Naive thymus-derived CD4-positive, alpha-beta T cell (primary cell): ENCODE measurements around the gene SLC4A1AP. TPM values are rescaled to one million over a fixed set of nuclear protein-coding genes. Genes with fewer than 3 reads are reported as not detected.

Experiments used
- ATAC-seq: fragments of 150-1000 bp; cut with Tn5 transposase; 2 replicates; pipeline ENCODE4 v1.10.0; 2021; ENCODE audit warnings: mild to moderate bottlenecking, moderate library complexity
- CTCF ChIA-PET: fragments of 350-600 bp; sonication (Branson Sonifier 250); formaldehyde crosslinking; loops from one replicate; lab custom pipeline; 2021; ENCODE audit warnings: antibody characterized with exemption; lab: Charles Lee
- POLR2A ChIA-PET: fragments of 350-600 bp; sonication (Branson Sonifier 250); formaldehyde crosslinking; loops from one replicate; lab custom pipeline; 2021; ENCODE audit warnings: antibody characterized with exemption, inconsistent platforms; lab: Charles Lee
- DNase-seq, 9 donors: peaks; one replicate each; pipeline versions ENCODE4 v3.0.0 to v3.0.0-alpha.2; 2020 to 2022; ENCODE audit warnings: mixed read lengths in 1 of 9
- H3K27ac ChIP-seq: one replicate; pipeline ENCODE4 v1.7.0; 2013; ENCODE audit warnings: mild to moderate bottlenecking, low read depth, low read length, moderate library complexity
- H3K27me3 ChIP-seq, 2 donors: one replicate each; pipeline ENCODE4 v1.7.0; 2013; ENCODE audit warnings: low read length in 2 of 2, mild to moderate bottlenecking in 2 of 2, moderate library complexity in 2 of 2; ENCODE audit not compliant: control insufficient read depth in 2 of 2, insufficient read depth in 2 of 2
- H3K36me3 ChIP-seq, 3 experiments: 1 replicate in 2 of 3; 2 replicates in 1 of 3; pipeline ENCODE4 v1.7.0; 2013; ENCODE audit warnings: low read length in 3 of 3, mild to moderate bottlenecking in 3 of 3, moderate library complexity in 1 of 3; ENCODE audit not compliant: insufficient read depth in 3 of 3, control insufficient read depth in 2 of 3
- H3K4me1 ChIP-seq, 2 donors: one replicate each; pipeline ENCODE4 v1.7.0; 2013; ENCODE audit warnings: low read length in 2 of 2, mild to moderate bottlenecking in 2 of 2, moderate library complexity in 1 of 2; ENCODE audit not compliant: control insufficient read depth in 2 of 2, insufficient read depth in 2 of 2
- H3K4me3 ChIP-seq: 2 replicates; pipeline ENCODE4 v1.7.0; 2013; ENCODE audit warnings: mild to moderate bottlenecking, low read length
- H3K9me3 ChIP-seq, 3 experiments: 1 replicate in 2 of 3; 2 replicates in 1 of 3; pipeline ENCODE4 v1.7.0; 2013; ENCODE audit warnings: low read length in 3 of 3; ENCODE audit not compliant: control insufficient read depth in 2 of 3
- H3K27ac Mint-ChIP-seq, 9 donors: one replicate each; pipeline ENCODE4 v1.8.0; 2020 to 2022; ENCODE audit warnings: mixed read lengths in 9 of 9, mild to moderate bottlenecking in 8 of 9, moderate library complexity in 5 of 9, inconsistent platforms in 2 of 9
- H3K27me3 Mint-ChIP-seq, 5 donors: one replicate each; pipeline ENCODE4 v1.8.0; 2021 to 2022; ENCODE audit warnings: mixed read lengths in 5 of 5, mild to moderate bottlenecking in 1 of 5
- H3K36me3 Mint-ChIP-seq, 5 donors: one replicate each; pipeline ENCODE4 v1.8.0; 2020 to 2022; ENCODE audit warnings: mixed read lengths in 5 of 5, mild to moderate bottlenecking in 3 of 5, inconsistent platforms in 1 of 5
- H3K4me1 Mint-ChIP-seq, 7 donors: one replicate each; pipeline ENCODE4 v1.8.0; 2020 to 2022; ENCODE audit warnings: mixed read lengths in 7 of 7, mild to moderate bottlenecking in 3 of 7, inconsistent platforms in 1 of 7
- H3K4me3 Mint-ChIP-seq, 10 donors: one replicate each; pipeline ENCODE4 v1.8.0; 2020 to 2022; ENCODE audit warnings: mild to moderate bottlenecking in 10 of 10, mixed read lengths in 10 of 10, moderate library complexity in 6 of 10, inconsistent platforms in 2 of 10
- H3K9me3 Mint-ChIP-seq, 11 donors: one replicate each; pipeline ENCODE4 v1.8.0; 2020 to 2022; ENCODE audit warnings: mixed read lengths in 11 of 11, mild to moderate bottlenecking in 4 of 11, inconsistent platforms in 1 of 11, moderate library complexity in 1 of 11
- intact Hi-C, 2 donors: fragments of 100-400 bp; cut with micrococcal nuclease; formaldehyde crosslinking; loops; one replicate each; pipeline ENCODE4 v1.15.1; 2023
- polyA plus RNA-seq, 2 donors: library from polyadenylated mRNA; unstranded; fragments of 300-500 nt; fragmentation: Illumina TruSeq; gene quantifications; one replicate each; pipeline ENCODE4 v1.2.3, GENCODE V29; 2021
- total RNA-seq, 6 experiments: library from RNA in 5 of 6; stranded (reverse) in 5 of 6; gene quantifications; 1 replicate in 5 of 6; 2 replicates in 1 of 6; pipeline ENCODE4 v1.2.3 and lab custom pipeline; 2021 to 2026

SLC4A1AP gene
- total and polyA plus RNA-seq, 7 experiments from 2014 or later, result 14.7 to 37.6 (median 24.7) TPM

- no peaks in the 10 kb centered on the region for H3K36me3 Mint-ChIP-seq
- H3K27ac Mint-ChIP-seq, result peak overlapping the region in 3 of 9 donors; percentile 5 to 43 (median 28)
- H3K4me1 ChIP-seq, result peaks cover 3 to 19% of the 10 kb centered on the region in 2 donors
- H3K27me3 Mint-ChIP-seq, result peaks cover 9 to 25% (median 19%) of the 10 kb centered on the region in 5 donors
- peak overlapping the region; percentile 48 to 85 (median 64) for H3K4me3 Mint-ChIP-seq
- ChIA-PET POLR2A (no interaction called here), CTCF (interaction anchor here (1.0 to 1.8 kb wide), 3 partner anchors 9 to 13 kb away, joined by 4 to 5 read pairs (median 5); no protein-coding TSS in a partner anchor)
- no peaks in the 10 kb centered on the region for H3K9me3 Mint-ChIP-seq
- no peak overlapping the region for H3K27ac ChIP-seq
- intact Hi-C loops, result loop anchor here in 1 of 2 donors (5.0 kb wide), 1 partner anchor 56 kb away; the partner anchor contains the start of gene MRPL33
- H3K9me3 ChIP-seq, result no peaks in the 10 kb centered on the region
- peaks cover 15 to 33% (median 23%) of the 10 kb centered on the region in 7 donors for H3K4me1 Mint-ChIP-seq
- no peak for ATAC-seq
- no peak for DNase-seq
- no peaks in the 10 kb centered on the region for H3K36me3 ChIP-seq
- H3K4me3 ChIP-seq, result no peak overlapping the region
- H3K27me3 ChIP-seq, result no peaks in the 10 kb centered on the region
Measured at GRCh38 chr2:27716301-27717069, 52.8 kb downstream of the SLC4A1AP start.

- CTCF ChIA-PET, result interaction anchor here (1.0 to 1.8 kb wide), 3 partner anchors 10 to 14 kb away, joined by 4 to 5 read pairs (median 5); no protein-coding TSS in a partner anchor
- Mint-ChIP-seq H3K36me3 (no peaks in the 10 kb centered on the region), H3K4me1 (peaks cover 15 to 35% (median 23%) of the 10 kb centered on the region in 7 donors), H3K27ac (peak overlapping the region in 3 of 9 donors; percentile 5 to 28 (median 21)), H3K27me3 (peaks cover 9 to 25% (median 19%) of the 10 kb centered on the region in 5 donors), H3K9me3 (no peaks in the 10 kb centered on the region), H3K4me3 (peak overlapping the region; percentile 34 to 85 (median 64))
- Histone ChIP-seq H3K36me3 (no peaks in the 10 kb centered on the region), H3K27me3 (no peaks in the 10 kb centered on the region), H3K27ac (no peak overlapping the region), H3K9me3 (no peaks in the 10 kb centered on the region), H3K4me1 (peaks cover 3 to 19% of the 10 kb centered on the region in 2 donors), H3K4me3 (no peak overlapping the region)
- ATAC-seq (no peak), DNase-seq (no peak)
- POLR2A ChIA-PET, result interaction anchor here (0.7 kb wide), 1 partner anchor 726 kb away, joined by 3 read pairs; no protein-coding TSS in a partner anchor
- intact Hi-C loops, result loop anchor here in 1 of 2 donors (5.0 kb wide), 1 partner anchor 55 kb away; the partner anchor contains the start of gene MRPL33
Measured at GRCh38 chr2:27717070-27717795, 53.5 kb downstream of the SLC4A1AP start.

- H3K36me3 Mint-ChIP-seq, result no peaks in the 10 kb centered on the region
- H3K27ac Mint-ChIP-seq, result peak overlapping the region in 2 of 9 donors; percentile 0 to 23
- DNase-seq (peak in 1 of 9 donors; percentile 61), ATAC-seq (peak; percentile 69)
- H3K4me3 Mint-ChIP-seq, result no peak overlapping the region
- H3K4me3 ChIP-seq, result no peak overlapping the region
- intact Hi-C loops, result no loop called here
- no peaks in the 10 kb centered on the region for H3K27me3 ChIP-seq
- no peak overlapping the region for H3K27ac ChIP-seq
- peaks cover 10 to 29% (median 14%) of the 10 kb centered on the region in 7 donors for H3K4me1 Mint-ChIP-seq
- no peaks in the 10 kb centered on the region for H3K9me3 ChIP-seq
- H3K9me3 Mint-ChIP-seq, result no peaks in the 10 kb centered on the region
- peaks cover 3 to 16% of the 10 kb centered on the region in 2 donors for H3K4me1 ChIP-seq
- POLR2A ChIA-PET, result no interaction called here
- H3K36me3 ChIP-seq, result no peaks in the 10 kb centered on the region
- CTCF ChIA-PET, result interaction anchor here (0.7 kb wide), 1 partner anchor 15 kb away, joined by 3 read pairs; no protein-coding TSS in a partner anchor
- H3K27me3 Mint-ChIP-seq, result peaks cover 9 to 24% (median 19%) of the 10 kb centered on the region in 5 donors
Measured at GRCh38 chr2:27720004-27720551, 56.4 kb downstream of the SLC4A1AP start.

- DNase-seq, result no peak
- Mint-ChIP-seq H3K4me3 (no peak overlapping the region), H3K4me1 (peaks cover 9 to 29% (median 10%) of the 10 kb centered on the region in 7 donors), H3K27me3 (peaks cover 9 to 24% (median 19%) of the 10 kb centered on the region in 5 donors), H3K27ac (peak overlapping the region in 1 of 9 donors; percentile 62), H3K36me3 (no peaks in the 10 kb centered on the region), H3K9me3 (no peaks in the 10 kb centered on the region)
- ChIA-PET CTCF (no interaction called here), POLR2A (no interaction called here)
- Histone ChIP-seq H3K4me1 (peaks cover 0 to 8% of the 10 kb centered on the region in 2 donors), H3K36me3 (no peaks in the 10 kb centered on the region), H3K27me3 (no peaks in the 10 kb centered on the region), H3K27ac (no peak overlapping the region), H3K9me3 (no peaks in the 10 kb centered on the region), H3K4me3 (no peak overlapping the region)
- intact Hi-C loops, result no loop called here
- no peak for ATAC-seq
Measured at GRCh38 chr2:27721335-27721734, 57.6 kb downstream of the SLC4A1AP start.

DNA sequence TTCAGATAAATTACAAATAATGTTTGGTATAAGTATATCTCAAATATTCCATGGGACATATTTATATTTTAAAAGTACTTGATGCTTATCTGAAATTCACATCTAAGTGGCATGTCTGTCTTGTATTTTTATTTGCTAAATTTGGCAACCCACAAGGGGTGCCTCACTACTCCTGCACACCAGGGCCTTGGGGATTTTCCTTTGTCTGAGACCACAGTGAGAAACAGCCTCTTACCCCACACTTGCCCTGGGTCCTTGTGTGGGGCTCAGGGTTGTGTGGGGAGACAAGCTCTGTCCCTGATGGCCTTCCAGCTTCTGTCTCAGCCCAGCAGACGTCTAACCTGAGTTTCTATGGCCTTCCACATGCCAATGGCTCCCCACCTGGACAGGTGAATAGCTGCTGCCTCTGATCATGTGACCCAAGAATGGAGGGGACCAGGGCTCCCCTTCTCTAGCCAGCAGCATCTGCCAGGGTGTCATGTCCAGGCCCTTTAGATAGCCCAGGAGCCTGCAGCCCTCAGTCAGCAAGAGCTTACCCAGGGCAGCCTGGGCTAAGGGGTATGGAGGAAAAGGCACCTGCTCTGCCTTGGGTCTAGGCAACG is 58.3 kb downstream of the SLC4A1AP start:
- no peak for ATAC-seq
- peaks cover 3 to 22% (median 4%) of the 10 kb centered on the region in 7 donors for H3K4me1 Mint-ChIP-seq
- POLR2A ChIA-PET, result no interaction called here
- CTCF ChIA-PET, result interaction anchor here (0.9 to 1.5 kb wide), 3 partner anchors 10 to 674 kb away, joined by 3 to 5 read pairs (median 3); no protein-coding TSS in a partner anchor
- Histone ChIP-seq H3K4me1 (peaks cover 0 to 2% of the 10 kb centered on the region in 2 donors), H3K27me3 (no peaks in the 10 kb centered on the region), H3K27ac (no peak overlapping the region), H3K4me3 (no peak overlapping the region), H3K36me3 (no peaks in the 10 kb centered on the region), H3K9me3 (no peaks in the 10 kb centered on the region)
- no peak overlapping the region for H3K4me3 Mint-ChIP-seq
- peaks cover 3 to 19% (median 14%) of the 10 kb centered on the region in 5 donors for H3K27me3 Mint-ChIP-seq
- intact Hi-C loops, result no loop called here
- H3K36me3 Mint-ChIP-seq, result no peaks in the 10 kb centered on the region
- no peak overlapping the region for H3K27ac Mint-ChIP-seq
- DNase-seq, result no peak
- no peaks in the 10 kb centered on the region for H3K9me3 Mint-ChIP-seq
